Activated CD4-positive, alpha-beta memory T cell treated with anti-CD3 and anti-CD28 coated beads, Interleukin-2, amount 10 ng/mL, durations not matched to agents 7 days and 5 days (primary cell): ENCODE measurements around the gene FOXR1. TPM values are rescaled to one million over a fixed set of nuclear protein-coding genes. Genes with fewer than 3 reads are reported as not detected.

ENCODE experiments used
- CTCF ChIA-PET: fragments of 350-600 bp; sonication (Branson Sonifier 250); formaldehyde crosslinking; loops from one replicate; lab custom pipeline; 2021; ENCODE audit warnings: antibody characterized with exemption, inconsistent platforms; lab: Charles Lee
- POLR2A ChIA-PET: fragments of 350-600 bp; sonication (Branson Sonifier 250); formaldehyde crosslinking; loops from one replicate; lab custom pipeline; 2021; ENCODE audit warnings: antibody characterized with exemption; lab: Charles Lee
- DNase-seq: peaks from one replicate; pipeline ENCODE4 v3.0.0-alpha.2; 2020
- H3K27ac Mint-ChIP-seq: one replicate; pipeline ENCODE4 v1.8.0; 2021; ENCODE audit warnings: mild to moderate bottlenecking, mixed read lengths
- H3K27me3 Mint-ChIP-seq: one replicate; pipeline ENCODE4 v1.8.0; 2021; ENCODE audit warnings: mixed read lengths
- H3K36me3 Mint-ChIP-seq: one replicate; pipeline ENCODE4 v1.8.0; 2021; ENCODE audit warnings: low read depth, mixed read lengths
- H3K4me1 Mint-ChIP-seq: one replicate; pipeline ENCODE4 v1.8.0; 2021; ENCODE audit warnings: mixed read lengths
- H3K4me3 Mint-ChIP-seq: one replicate; pipeline ENCODE4 v1.8.0; 2021; ENCODE audit warnings: mild to moderate bottlenecking, mixed read lengths
- H3K9me3 Mint-ChIP-seq: one replicate; pipeline ENCODE4 v1.8.0; 2021; ENCODE audit warnings: mixed read lengths
- total RNA-seq, 2 experiments: library from RNA; stranded (reverse); gene quantifications; one replicate each; pipeline ENCODE4 v1.2.3, GENCODE V29; 2021

Gene FOXR1
- total RNA-seq, 2 experiments from 2014 or later = not detected

GRCh38 chr11:119025099-119025473 is 53.5 kb downstream of the FOXR1 start:
- H3K4me3 Mint-ChIP-seq = no peak overlapping the region
- CTCF ChIA-PET = interaction anchor here (0.7 kb wide), 1 partner anchor 13 kb away, joined by 3 read pairs; no protein-coding TSS in a partner anchor
- no peak for DNase-seq
- H3K9me3 Mint-ChIP-seq = no peaks in the 10 kb centered on the region
- peaks cover 58% of the 10 kb centered on the region for H3K36me3 Mint-ChIP-seq
- POLR2A ChIA-PET = interaction anchor here (1.6 kb wide), 1 partner anchor 28 kb away, joined by 9 read pairs; the partner anchor contains the start of gene CENATAC
- H3K27ac Mint-ChIP-seq = no peak overlapping the region
- peaks cover 67% of the 10 kb centered on the region for H3K4me1 Mint-ChIP-seq
- no peaks in the 10 kb centered on the region for H3K27me3 Mint-ChIP-seq

GRCh38 chr11:119025541-119025940 is 54.0 kb downstream of the FOXR1 start:
- no peak overlapping the region for H3K27ac Mint-ChIP-seq
- H3K4me3 Mint-ChIP-seq = no peak overlapping the region
- DNase-seq = no peak
- H3K4me1 Mint-ChIP-seq = peaks cover 62% of the 10 kb centered on the region
- H3K27me3 Mint-ChIP-seq = no peaks in the 10 kb centered on the region
- ChIA-PET POLR2A (interaction anchor here (1.6 kb wide), 1 partner anchor 28 kb away, joined by 9 read pairs; the partner anchor contains the start of gene CENATAC), CTCF (no interaction called here)
- peaks cover 54% of the 10 kb centered on the region for H3K36me3 Mint-ChIP-seq
- H3K9me3 Mint-ChIP-seq = no peaks in the 10 kb centered on the region

GRCh38 chr11:119025978-119026766 is 54.6 kb downstream of the FOXR1 start:
- Mint-ChIP-seq H3K27me3 (no peaks in the 10 kb centered on the region), H3K36me3 (peaks cover 53% of the 10 kb centered on the region), H3K4me1 (peaks cover 59% of the 10 kb centered on the region), H3K27ac (no peak overlapping the region), H3K4me3 (no peak overlapping the region), H3K9me3 (no peaks in the 10 kb centered on the region)
- ChIA-PET POLR2A (interaction anchor here (1.6 to 5.9 kb wide), 2 partner anchors 8 to 29 kb away, joined by 9 to 115 read pairs; partner anchors contain the start of genes CENATAC, RPS25 and TRAPPC4), CTCF (no interaction called here)
- DNase-seq = no peak

GRCh38 chr11:119026970-119027369 is 55.4 kb downstream of the FOXR1 start:
- no peaks in the 10 kb centered on the region for H3K27me3 Mint-ChIP-seq
- no peak overlapping the region for H3K27ac Mint-ChIP-seq
- DNase-seq = no peak
- ChIA-PET CTCF (no interaction called here), POLR2A (interaction anchor here (0.5 to 5.9 kb wide), 2 partner anchors 9 to 183 kb away, joined by 3 to 115 read pairs; partner anchors contain the start of genes RPS25 and TRAPPC4)
- H3K9me3 Mint-ChIP-seq = no peaks in the 10 kb centered on the region
- no peak overlapping the region for H3K4me3 Mint-ChIP-seq
- peaks cover 47% of the 10 kb centered on the region for H3K36me3 Mint-ChIP-seq
- H3K4me1 Mint-ChIP-seq = peaks cover 54% of the 10 kb centered on the region

- peaks cover 50% of the 10 kb centered on the region for H3K4me1 Mint-ChIP-seq
- H3K27me3 Mint-ChIP-seq = no peaks in the 10 kb centered on the region
- no peak for DNase-seq
- peak overlapping the region; percentile 5 for H3K4me3 Mint-ChIP-seq
- H3K9me3 Mint-ChIP-seq = no peaks in the 10 kb centered on the region
- CTCF ChIA-PET = no interaction called here
- POLR2A ChIA-PET = interaction anchor here (4.2 to 5.9 kb wide), 2 partner anchors 10 to 40 kb away, joined by 18 to 115 read pairs; partner anchors contain the start of genes RPS25, TRAPPC4 and VPS11
- H3K27ac Mint-ChIP-seq = no peak overlapping the region
- peaks cover 42% of the 10 kb centered on the region for H3K36me3 Mint-ChIP-seq
These were observed 56.2 kb downstream of the FOXR1 start for GRCh38 chr11:119027561-119028345.

- Mint-ChIP-seq H3K27ac (peak overlapping the region; percentile 78), H3K36me3 (peaks cover 36% of the 10 kb centered on the region)
These were observed 56.9 kb downstream of the FOXR1 start for GRCh38 chr11:119028346-119029068.

GRCh38 chr11:119029069-119029339 is 57.4 kb downstream of the FOXR1 start:
- no peaks in the 10 kb centered on the region for H3K27me3 Mint-ChIP-seq
- H3K36me3 Mint-ChIP-seq = peaks cover 31% of the 10 kb centered on the region
- no peaks in the 10 kb centered on the region for H3K9me3 Mint-ChIP-seq
- peaks cover 41% of the 10 kb centered on the region for H3K4me1 Mint-ChIP-seq
- ChIA-PET POLR2A (interaction anchor here (1.4 to 5.9 kb wide), 8 partner anchors 11 to 237 kb away, joined by 3 to 115 read pairs (median 12); partner anchors contain the start of genes CENATAC, HYOU1, RPS25 and TRAPPC4), CTCF (interaction anchor here (1.0 to 3.4 kb wide), 4 partner anchors 10 to 99 kb away, joined by 3 to 29 read pairs (median 4); partner anchors contain the start of genes HYOU1, RPS25 and TRAPPC4)
- H3K27ac Mint-ChIP-seq = peak overlapping the region; percentile 78
- no peak for DNase-seq
- peak overlapping the region; percentile 77 for H3K4me3 Mint-ChIP-seq

More at GRCh38 chr11:119028346-119029068, 56.9 kb downstream of the FOXR1 start:
- ChIA-PET POLR2A (interaction anchor here (4.2 to 5.9 kb wide), 2 partner anchors 11 to 39 kb away, joined by 18 to 115 read pairs; partner anchors contain the start of genes RPS25, TRAPPC4 and VPS11), CTCF (interaction anchor here (0.5 to 3.4 kb wide), 2 partner anchors 10 to 40 kb away, joined by 3 to 29 read pairs; partner anchors contain the start of genes RPS25 and TRAPPC4)
- H3K4me3 Mint-ChIP-seq = peak overlapping the region; percentile 77
- H3K27me3 Mint-ChIP-seq = no peaks in the 10 kb centered on the region
- DNase-seq = no peak
- H3K4me1 Mint-ChIP-seq = peaks cover 45% of the 10 kb centered on the region
- H3K9me3 Mint-ChIP-seq = no peaks in the 10 kb centered on the region

- Mint-ChIP-seq H3K4me1 (peaks cover 36% of the 10 kb centered on the region), H3K27me3 (no peaks in the 10 kb centered on the region)
These were observed 57.9 kb downstream of the FOXR1 start for GRCh38 chr11:119029340-119030028.

GRCh38 chr11:119030029-119030328 is 58.4 kb downstream of the FOXR1 start:
- DNase-seq = no peak
- H3K4me1 Mint-ChIP-seq = peaks cover 33% of the 10 kb centered on the region
- ChIA-PET CTCF (interaction anchor here (0.5 to 3.4 kb wide), 9 partner anchors 8 to 100 kb away, joined by 3 to 29 read pairs (median 5); partner anchors contain the start of genes CENATAC, HYOU1, RPS25 and TRAPPC4), POLR2A (interaction anchor here (1.1 to 5.9 kb wide), 15 partner anchors 8 to 241 kb away, joined by 3 to 115 read pairs (median 6); partner anchors contain the start of genes CENATAC, HMBS, HYOU1 and RPS25)
- peak overlapping the region; percentile 78 for H3K27ac Mint-ChIP-seq
- H3K9me3 Mint-ChIP-seq = no peaks in the 10 kb centered on the region
- no peaks in the 10 kb centered on the region for H3K27me3 Mint-ChIP-seq
- peak overlapping the region; percentile 77 for H3K4me3 Mint-ChIP-seq
- peaks cover 22% of the 10 kb centered on the region for H3K36me3 Mint-ChIP-seq

More at GRCh38 chr11:119029340-119030028, 57.9 kb downstream of the FOXR1 start:
- ChIA-PET POLR2A (interaction anchor here (1.2 to 5.9 kb wide), 14 partner anchors 8 to 241 kb away, joined by 3 to 115 read pairs (median 6); partner anchors contain the start of genes CENATAC, HYOU1, RPS25 and TRAPPC4), CTCF (interaction anchor here (0.5 to 3.4 kb wide), 8 partner anchors 8 to 100 kb away, joined by 3 to 29 read pairs (median 5); partner anchors contain the start of genes CENATAC, HYOU1, RPS25 and TRAPPC4)
- peak overlapping the region; percentile 77 for H3K4me3 Mint-ChIP-seq
- no peaks in the 10 kb centered on the region for H3K9me3 Mint-ChIP-seq
- DNase-seq = peak; percentile 42
- H3K27ac Mint-ChIP-seq = peak overlapping the region; percentile 78
- H3K36me3 Mint-ChIP-seq = peaks cover 26% of the 10 kb centered on the region

GRCh38 chr11:119030329-119031047 is 58.9 kb downstream of the FOXR1 start, which contains the start of gene SLC37A4:
Gene SLC37A4 (minus strand): TSS chr11:119030877.
- Mint-ChIP-seq H3K4me1 (peaks cover 29% of the 10 kb centered on the region), H3K27me3 (no peaks in the 10 kb centered on the region), H3K27ac (peak within 1 kb of the TSS; percentile 78), H3K9me3 (no peaks in the 10 kb centered on the region), H3K36me3 (peaks cover 16% of the 10 kb centered on the region), H3K4me3 (peak within 1 kb of the TSS; percentile 77)
- ChIA-PET CTCF (interaction anchor here (0.9 to 3.4 kb wide), 11 partner anchors 9 to 101 kb away, joined by 3 to 29 read pairs (median 4); partner anchors contain the start of genes CENATAC, HYOU1, RPS25 and TRAPPC4), POLR2A (interaction anchor here (0.7 to 5.9 kb wide), 16 partner anchors 9 to 242 kb away, joined by 3 to 115 read pairs (median 5); partner anchors contain the start of genes CENATAC, HMBS, HYOU1 and RPS25)
- DNase-seq = peak; percentile 98
